ENCODE data around the gene CD200R1.

CD200R1 gene

GRCh38 chr3:112874725-112875124 is 100.2 kb downstream of the CD200R1 start:
- Histone ChIP-seq H3K4me1 (ENCODE audit: control insufficient read depth, insufficient read depth, low read length) (no peaks in the 10 kb centered on the region), H3K9me3 (ENCODE audit: control insufficient read depth, insufficient read depth, low read depth, low read length) (no peaks in the 10 kb centered on the region), H3K4me3 (ENCODE audit: low read depth, low read length) (no peak overlapping the region), H3K27ac (ENCODE audit: extremely low read depth, low read depth, low read length) (no peak overlapping the region), H3K36me3 (ENCODE audit: control insufficient read depth in 2 of 2, insufficient read depth in 1 of 2, low read length in 2 of 2) (no peaks in the 10 kb centered on the region)
- TF ChIP-seq ZNF571 (tag by site-specific recombination; IDR thresholded peaks at IDR 0.05) = no peak
- TF ChIP-seq MEIS1 (CRISPR knock-in tag; IDR thresholded peaks at IDR 0.05; ENCODE audit: borderline replicate concordance) = no peak
- no peak for TF ChIP-seq KLF16 (tag by site-specific recombination; IDR thresholded peaks at IDR 0.05)
- TF ChIP-seq ZNF19 (tag by site-specific recombination; IDR thresholded peaks at IDR 0.05; ENCODE audit: low read depth) = no peak
- TF ChIP-seq ZNF501 (tag by site-specific recombination; IDR thresholded peaks at IDR 0.05) = no peak
- no peak for TF ChIP-seq ZNF148 (tag by site-specific recombination; IDR thresholded peaks at IDR 0.05; ENCODE audit: borderline replicate concordance)
- TF ChIP-seq INSM2 (tag by site-specific recombination; IDR thresholded peaks at IDR 0.05) = no peak
- TF ChIP-seq KLF17 (tag by site-specific recombination; IDR thresholded peaks at IDR 0.05) = no peak
- TF ChIP-seq ZNF138 (tag by site-specific recombination; IDR thresholded peaks at IDR 0.05; ENCODE audit: borderline replicate concordance) = no peak
- no peak for TF ChIP-seq SETDB1 (IDR thresholded peaks at IDR 0.05; ENCODE audit: insufficient read length, low read length)
- no peak for TF ChIP-seq ZNF391 (tag by site-specific recombination; IDR thresholded peaks at IDR 0.05; ENCODE audit: borderline replicate concordance, low read depth)
- no peak for TF ChIP-seq ZNF518A (tag by site-specific recombination; conservative IDR thresholded peaks at IDR 0.05; ENCODE audit: low read depth)
- no peak for TF ChIP-seq ZNF48 (tag by site-specific recombination; IDR thresholded peaks at IDR 0.05)
- TF ChIP-seq ZNF837 (tag by site-specific recombination; IDR thresholded peaks at IDR 0.05) = no peak
- no peak for TF ChIP-seq PRDM1 (tag by site-specific recombination; IDR thresholded peaks at IDR 0.05)
- TF ChIP-seq ZNF114 (tag by site-specific recombination; IDR thresholded peaks at IDR 0.05) = no peak
- ChIA-PET POLR2A (no interaction called here), CTCF (interaction anchor here (0.6 kb wide), 2 partner anchors 292 to 1005 kb away, joined by 3 to 5 read pairs; no protein-coding TSS in a partner anchor)
